A549 (cell line): Measurements from ENCODE around the gene LARP7.

Source experiments
- CEBPB ChIP-seq, 2 experiments: fragments of >200 bp in 1 of 2; sonication (Bioruptor Twin) in 1 of 2; formaldehyde crosslinking in 1 of 2; IDR thresholded peaks; 2 replicates each; pipeline ENCODE4 v1.6.1; 2012 to 2016
- KDM1A ChIP-seq: fragments of 200-600 bp; sonication (generic); IDR thresholded peaks from 2 replicates; pipeline ENCODE4 v1.6.1; 2016; ENCODE audit warnings: low read depth, mild to moderate bottlenecking
- RNF2 ChIP-seq: fragments of 200-600 bp; sonication (generic); IDR thresholded peaks from 2 replicates; pipeline ENCODE4 v1.6.1; 2016; ENCODE audit warnings: low read depth, mild to moderate bottlenecking, antibody characterized with exemption, moderate library complexity, borderline replicate concordance
- TF ChIP-seq, protein P1 (sequence below): fragments of >200 bp; sonication (Bioruptor Twin); formaldehyde crosslinking; IDR thresholded peaks from 3 replicates; pipeline ENCODE4 v1.5.1; 2016

DNA sequence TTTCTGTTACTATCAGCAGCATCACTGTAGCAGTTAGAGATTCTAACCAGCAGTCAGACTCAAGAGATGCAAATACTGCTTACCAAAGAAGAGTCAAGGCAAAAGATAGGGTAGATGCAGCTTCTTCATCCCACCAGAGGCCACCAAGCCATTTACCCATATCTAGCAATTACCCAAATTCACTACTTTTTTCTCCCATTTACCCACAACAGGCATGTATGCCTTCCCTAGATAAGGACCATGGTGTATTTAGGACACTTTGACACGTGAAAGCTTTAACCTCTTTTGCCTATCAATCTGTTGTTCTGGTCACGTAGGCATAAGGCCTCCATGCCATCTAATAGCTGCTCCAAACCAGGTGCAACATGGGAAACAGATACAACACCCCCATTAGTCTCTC is 5.6 kb downstream of the LARP7 start:
- TF ChIP-seq CEBPB (IDR thresholded peaks at IDR 0.05): no peak
- TF ChIP-seq RNF2: no peak
- TF ChIP-seq, protein P1, sequence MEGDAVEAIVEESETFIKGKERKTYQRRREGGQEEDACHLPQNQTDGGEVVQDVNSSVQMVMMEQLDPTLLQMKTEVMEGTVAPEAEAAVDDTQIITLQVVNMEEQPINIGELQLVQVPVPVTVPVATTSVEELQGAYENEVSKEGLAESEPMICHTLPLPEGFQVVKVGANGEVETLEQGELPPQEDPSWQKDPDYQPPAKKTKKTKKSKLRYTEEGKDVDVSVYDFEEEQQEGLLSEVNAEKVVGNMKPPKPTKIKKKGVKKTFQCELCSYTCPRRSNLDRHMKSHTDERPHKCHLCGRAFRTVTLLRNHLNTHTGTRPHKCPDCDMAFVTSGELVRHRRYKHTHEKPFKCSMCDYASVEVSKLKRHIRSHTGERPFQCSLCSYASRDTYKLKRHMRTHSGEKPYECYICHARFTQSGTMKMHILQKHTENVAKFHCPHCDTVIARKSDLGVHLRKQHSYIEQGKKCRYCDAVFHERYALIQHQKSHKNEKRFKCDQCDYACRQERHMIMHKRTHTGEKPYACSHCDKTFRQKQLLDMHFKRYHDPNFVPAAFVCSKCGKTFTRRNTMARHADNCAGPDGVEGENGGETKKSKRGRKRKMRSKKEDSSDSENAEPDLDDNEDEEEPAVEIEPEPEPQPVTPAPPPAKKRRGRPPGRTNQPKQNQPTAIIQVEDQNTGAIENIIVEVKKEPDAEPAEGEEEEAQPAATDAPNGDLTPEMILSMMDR: no peak
- TF ChIP-seq KDM1A: no peak
